TTC549 (cell line): ENCODE measurements around the gene MTHFS.

Source experiments
- FAIRE-seq: peaks from 2 replicates; lab custom pipeline; 2012; peaks lifted over from hg19 to GRCh38; lab: Jason Lieb, UNC

Gene MTHFS

DNA sequence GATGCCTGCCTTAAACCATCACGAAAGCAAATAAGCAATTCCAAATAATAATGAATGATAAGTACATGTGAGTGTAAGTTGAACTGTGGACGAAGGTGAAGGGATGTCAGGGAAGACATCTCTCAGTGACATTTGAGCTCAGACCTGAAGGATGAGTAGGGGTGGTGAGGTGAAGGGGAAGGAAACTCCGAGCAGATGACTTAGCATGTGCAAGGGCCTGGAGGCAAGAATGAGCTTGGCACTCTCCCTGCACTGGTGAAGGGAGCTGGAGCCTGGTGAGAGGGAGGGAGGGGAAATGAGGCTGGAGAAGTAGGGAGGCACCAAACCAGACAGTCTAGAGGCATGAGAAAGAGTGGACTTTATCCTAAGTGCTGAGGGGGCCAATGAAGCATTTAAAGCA, 84.3 kb downstream of the MTHFS start:
- no peak for FAIRE-seq

DNA sequence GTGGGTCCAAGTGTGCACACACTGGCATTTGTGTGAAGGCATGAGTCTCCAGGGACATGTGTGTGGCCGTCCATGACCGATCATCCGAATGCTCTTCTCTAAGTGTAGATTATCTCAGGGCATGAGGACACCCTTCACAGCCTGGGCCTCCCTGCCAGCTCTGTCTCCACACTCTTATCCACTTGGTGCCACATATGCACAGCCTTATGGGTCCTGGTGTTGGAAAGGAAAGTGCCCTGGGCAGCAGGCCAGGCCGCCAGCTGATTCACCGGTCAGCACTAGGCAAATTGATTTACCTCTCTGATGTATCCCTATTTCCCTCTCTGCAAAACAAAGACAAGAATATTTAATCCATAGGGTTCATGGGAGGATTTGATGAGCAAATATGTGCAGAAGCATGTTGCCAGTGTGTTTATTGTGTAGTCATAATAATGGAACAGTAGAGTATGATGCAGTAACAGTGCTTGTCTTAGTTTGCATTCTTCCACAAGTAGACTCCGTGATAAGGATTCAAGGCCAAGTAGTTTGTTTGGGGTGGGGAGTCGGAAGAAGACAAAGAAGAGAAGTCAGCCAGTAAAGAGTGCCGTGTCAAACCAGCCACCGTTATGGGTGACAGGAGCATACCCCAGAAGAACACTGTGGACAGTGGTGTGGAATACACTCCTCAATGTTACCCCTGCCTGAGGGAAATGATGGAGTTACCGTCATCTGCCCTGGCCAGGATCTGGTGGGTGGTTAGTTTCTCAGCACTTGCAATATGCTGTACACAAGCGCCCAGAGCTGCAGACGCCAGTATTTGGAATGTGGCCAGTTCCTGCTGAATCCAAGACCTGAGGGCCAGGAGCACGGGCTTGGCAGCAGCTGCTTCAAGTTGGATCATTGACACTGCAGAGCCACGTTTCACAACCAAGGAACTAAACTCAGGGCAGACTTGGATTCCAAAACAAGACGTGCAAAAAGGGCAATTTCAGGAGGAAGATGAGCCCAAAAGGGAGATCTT, 85.1 kb downstream of the MTHFS start:
- FAIRE-seq = no peak

GRCh38 chr15:79804838-79805237, 92.0 kb downstream of the MTHFS start:
- FAIRE-seq = no peak

DNA sequence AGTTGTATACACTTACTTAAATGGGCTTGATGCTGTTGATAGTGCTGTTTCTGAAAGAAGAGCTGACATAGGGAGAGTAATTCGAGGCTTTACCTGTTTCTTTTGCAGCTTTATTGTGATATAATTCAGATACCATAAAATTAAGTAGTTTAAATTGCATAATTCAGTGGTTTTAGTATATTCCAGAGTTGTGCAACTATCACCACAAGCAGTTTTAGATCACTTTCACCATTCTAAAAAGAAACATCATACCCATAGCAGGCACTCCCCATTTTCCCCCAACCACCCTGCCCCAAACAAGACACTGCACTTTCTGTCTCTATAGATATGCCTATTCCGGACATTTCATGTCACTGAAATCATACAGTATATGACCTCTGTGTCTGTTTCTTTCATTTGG, 98.5 kb downstream of the MTHFS start:
- FAIRE-seq = no peak
